Measurements from ENCODE around the gene TFCP2L1.

Gene TFCP2L1

GRCh38 chr2:121253021-121253673 lies 31.9 kb downstream of the TFCP2L1 start:
- no peak overlapping the region for H3K4me3 ChIP-seq (replicated peaks; ENCODE audit: low read depth, low read length)
- H3K36me3 ChIP-seq (ENCODE audit: control insufficient read depth, insufficient read depth, low read length): no peaks in the 10 kb centered on the region
- TF ChIP-seq CTCF (IDR thresholded peaks at IDR 0.05; ENCODE audit: insufficient read depth, low read length, poor library complexity, severe bottlenecking): no peak
- no peaks in the 10 kb centered on the region; the same call in 1 of the 2 replicates for H3K27me3 ChIP-seq (replicated peaks; ENCODE audit: control insufficient read depth, insufficient read depth, low read length)
- DNase-seq (ENCODE audit: extremely low read depth, insufficient read length): no peak

- H3K27me3 ChIP-seq (replicated peaks; ENCODE audit: control insufficient read depth, insufficient read depth, low read length): no peaks in the 10 kb centered on the region; the same call in 1 of the 2 replicates
- H3K36me3 ChIP-seq (ENCODE audit: control insufficient read depth, insufficient read depth, low read length): no peaks in the 10 kb centered on the region
- no peak for DNase-seq (ENCODE audit: extremely low read depth, insufficient read length)
- no peak for TF ChIP-seq CTCF (IDR thresholded peaks at IDR 0.05; ENCODE audit: insufficient read depth, low read length, poor library complexity, severe bottlenecking)
- no peak overlapping the region for H3K4me3 ChIP-seq (replicated peaks; ENCODE audit: low read depth, low read length)
Measured at GRCh38 chr2:121251497-121251896, 33.5 kb downstream of the TFCP2L1 start.

GRCh38 chr2:121248766-121249343 lies 36.1 kb downstream of the TFCP2L1 start:
- no peak for DNase-seq (ENCODE audit: extremely low read depth, insufficient read length)
- H3K36me3 ChIP-seq (ENCODE audit: control insufficient read depth, insufficient read depth, low read length): no peaks in the 10 kb centered on the region
- no peak overlapping the region for H3K4me3 ChIP-seq (replicated peaks; ENCODE audit: low read depth, low read length)
- TF ChIP-seq CTCF (IDR thresholded peaks at IDR 0.05; ENCODE audit: insufficient read depth, low read length, poor library complexity, severe bottlenecking): no peak
- H3K27me3 ChIP-seq (replicated peaks; ENCODE audit: control insufficient read depth, insufficient read depth, low read length): no peaks in the 10 kb centered on the region; the same call in 1 of the 2 replicates

GRCh38 chr2:121247971-121248370 lies 37.0 kb downstream of the TFCP2L1 start:
- Histone ChIP-seq H3K4me3 (replicated peaks; ENCODE audit: low read depth, low read length) (no peak overlapping the region), H3K36me3 (ENCODE audit: control insufficient read depth, insufficient read depth, low read length) (no peaks in the 10 kb centered on the region), H3K27me3 (replicated peaks; ENCODE audit: control insufficient read depth, insufficient read depth, low read length) (no peaks in the 10 kb centered on the region; the same call in 1 of the 2 replicates)
- no peak for DNase-seq (ENCODE audit: extremely low read depth, insufficient read length)
- TF ChIP-seq CTCF (IDR thresholded peaks at IDR 0.05; ENCODE audit: insufficient read depth, low read length, poor library complexity, severe bottlenecking): no peak

GRCh38 chr2:121247534-121247933 lies 37.5 kb downstream of the TFCP2L1 start:
- Histone ChIP-seq H3K4me3 (replicated peaks; ENCODE audit: low read depth, low read length) (no peak overlapping the region), H3K27me3 (replicated peaks; ENCODE audit: control insufficient read depth, insufficient read depth, low read length) (no peaks in the 10 kb centered on the region; the same call in 1 of the 2 replicates), H3K36me3 (ENCODE audit: control insufficient read depth, insufficient read depth, low read length) (no peaks in the 10 kb centered on the region)
- TF ChIP-seq CTCF (IDR thresholded peaks at IDR 0.05; ENCODE audit: insufficient read depth, low read length, poor library complexity, severe bottlenecking): no peak
- no peak for DNase-seq (ENCODE audit: extremely low read depth, insufficient read length)
